GM21381 (cell line): ENCODE measurements around the gene CDC42BPG.

ENCODE experiments used
- ATAC-seq: cut with Tn5 transposase; IDR thresholded peaks from one replicate; pipeline ENCODE4 v1.9.1; 2021; ENCODE audit warnings: mild to moderate bottlenecking, moderate library complexity; ENCODE audit not compliant: unreplicated experiment

Gene CDC42BPG

GRCh38 chr11:64793271-64794160 lies 50.9 kb downstream of the CDC42BPG start:
- no peak for ATAC-seq

- ATAC-seq: no peak
Observed at GRCh38 chr11:64792482-64792881, 52.0 kb downstream of the CDC42BPG start.

GRCh38 chr11:64791781-64792291 lies 52.6 kb downstream of the CDC42BPG start:
- no peak for ATAC-seq

GRCh38 chr11:64790205-64791095 lies 54.0 kb downstream of the CDC42BPG start:
- no peak for ATAC-seq

- ATAC-seq: no peak
Observed at GRCh38 chr11:64789331-64790204, 54.9 kb downstream of the CDC42BPG start.

GRCh38 chr11:64788321-64789215 lies 55.9 kb downstream of the CDC42BPG start:
- no peak for ATAC-seq

- ATAC-seq: no peak
Observed at GRCh38 chr11:64787526-64788320, 56.7 kb downstream of the CDC42BPG start.

- ATAC-seq: no peak
Observed at GRCh38 chr11:64786308-64786707, 58.1 kb downstream of the CDC42BPG start.

- ATAC-seq: no peak
Observed at GRCh38 chr11:64784813-64785581, 59.5 kb downstream of the CDC42BPG start.

- ATAC-seq: peak; percentile 68
Observed at GRCh38 chr11:64778473-64779298, 65.8 kb downstream of the CDC42BPG start, which contains the start of gene SF1. Gene SF1 (minus strand): TSS chr11:64778542. CDS start chr11:64778392, 150 bp downstream.

GRCh38 chr11:64778223-64778472 lies 66.3 kb downstream of the CDC42BPG start:
- peak; percentile 21 for ATAC-seq

- peak; percentile 23 for ATAC-seq
Observed at GRCh38 chr11:64777449-64778222, 66.8 kb downstream of the CDC42BPG start.

- ATAC-seq: no peak
Observed at GRCh38 chr11:64776875-64777274, 67.6 kb downstream of the CDC42BPG start.

- no peak for ATAC-seq
Observed at GRCh38 chr11:64776425-64776824, 68.0 kb downstream of the CDC42BPG start.

- ATAC-seq: no peak
Observed at GRCh38 chr11:64774144-64774543, 70.3 kb downstream of the CDC42BPG start.
